ENCODE data around the gene RARG.

DNA sequence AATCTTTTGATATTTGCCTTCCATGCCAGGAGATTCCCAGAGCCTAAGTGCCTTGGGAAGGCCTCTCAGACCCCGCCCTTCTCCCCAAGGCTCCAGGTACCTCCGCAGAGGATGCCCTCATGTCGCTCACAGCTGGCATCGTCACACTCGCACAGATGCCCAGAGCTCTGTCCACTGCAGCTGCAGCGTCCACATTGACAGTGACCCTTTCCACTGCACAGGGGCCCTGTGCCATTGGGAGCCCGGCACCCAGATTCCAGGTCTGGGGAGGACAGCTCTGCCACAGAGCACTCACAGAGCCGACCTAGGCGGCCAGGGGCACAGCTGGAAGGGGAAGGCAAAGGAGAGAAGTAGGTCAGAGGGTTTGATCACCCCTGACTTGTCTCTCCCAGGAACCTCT, 39.0 kb downstream of the RARG start:
- TF ChIP-seq, protein P1, sequence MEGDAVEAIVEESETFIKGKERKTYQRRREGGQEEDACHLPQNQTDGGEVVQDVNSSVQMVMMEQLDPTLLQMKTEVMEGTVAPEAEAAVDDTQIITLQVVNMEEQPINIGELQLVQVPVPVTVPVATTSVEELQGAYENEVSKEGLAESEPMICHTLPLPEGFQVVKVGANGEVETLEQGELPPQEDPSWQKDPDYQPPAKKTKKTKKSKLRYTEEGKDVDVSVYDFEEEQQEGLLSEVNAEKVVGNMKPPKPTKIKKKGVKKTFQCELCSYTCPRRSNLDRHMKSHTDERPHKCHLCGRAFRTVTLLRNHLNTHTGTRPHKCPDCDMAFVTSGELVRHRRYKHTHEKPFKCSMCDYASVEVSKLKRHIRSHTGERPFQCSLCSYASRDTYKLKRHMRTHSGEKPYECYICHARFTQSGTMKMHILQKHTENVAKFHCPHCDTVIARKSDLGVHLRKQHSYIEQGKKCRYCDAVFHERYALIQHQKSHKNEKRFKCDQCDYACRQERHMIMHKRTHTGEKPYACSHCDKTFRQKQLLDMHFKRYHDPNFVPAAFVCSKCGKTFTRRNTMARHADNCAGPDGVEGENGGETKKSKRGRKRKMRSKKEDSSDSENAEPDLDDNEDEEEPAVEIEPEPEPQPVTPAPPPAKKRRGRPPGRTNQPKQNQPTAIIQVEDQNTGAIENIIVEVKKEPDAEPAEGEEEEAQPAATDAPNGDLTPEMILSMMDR (conservative IDR thresholded peaks at IDR 0.05; ENCODE audit: low read length), result no peak
- TF ChIP-seq EZH2phosphoT487 (IDR thresholded peaks at IDR 0.05; ENCODE audit: borderline replicate concordance), result no peak

All from Loucy (cell line).